H1 (cell line): Measurements from ENCODE around the gene CCDC40. TPM values are rescaled to one million over a fixed set of nuclear protein-coding genes. Genes with fewer than 3 reads are reported as not detected.

ENCODE experiments used
- CTCF ChIA-PET: fragments of 300-600 bp; sonication (Branson Sonifier 250); formaldehyde crosslinking; loops from one replicate; lab custom pipeline; 2021; ENCODE audit not compliant: partially characterized antibody; lab: Charles Lee
- POLR2A ChIA-PET: fragments of 300-600 bp; sonication (Branson Sonifier 250); formaldehyde crosslinking; loops from one replicate; lab custom pipeline; 2021; ENCODE audit warnings: inconsistent platforms; ENCODE audit not compliant: partially characterized antibody; lab: Charles Lee
- DNase-seq, 2 experiments: peaks; one replicate each; pipeline versions ENCODE4 v3.0.0 to v3.0.0-alpha.2; 2010 to 2022; ENCODE audit warnings: low spot score in 2 of 2, low read depth in 1 of 2, mixed read lengths in 1 of 2
- FAIRE-seq: peaks from 2 replicates; lab custom pipeline; 2011; peaks lifted over from hg19 to GRCh38; lab: Jason Lieb, UNC
- H2AFZ ChIP-seq: 2 replicates; pipeline ENCODE4 v1.8.1; 2012; ENCODE audit warnings: low read length, inconsistent platforms
- H2AK5ac ChIP-seq: 2 replicates; pipeline ENCODE4 v1.6.1; 2013; ENCODE audit warnings: low read depth, low read length
- H2BK120ac ChIP-seq: replicated peaks from 2 replicates; pipeline ENCODE3; 2013; ENCODE audit warnings: low read depth, low read length, inconsistent platforms
- H2BK12ac ChIP-seq: 2 replicates; pipeline ENCODE4 v1.6.1; 2013; ENCODE audit warnings: low read depth, low read length
- H2BK15ac ChIP-seq: 2 replicates; pipeline ENCODE4 v1.6.1; 2013; ENCODE audit warnings: low read length
- H2BK20ac ChIP-seq: 2 replicates; pipeline ENCODE4 v1.6.1; 2013; ENCODE audit warnings: low read length
- H2BK5ac ChIP-seq: 2 replicates; pipeline ENCODE4 v1.6.1; 2013; ENCODE audit warnings: low read depth, low read length
- H3K14ac ChIP-seq: 2 replicates; pipeline ENCODE4 v1.6.1; 2013; ENCODE audit warnings: inconsistent platforms; ENCODE audit not compliant: insufficient read length
- H3K18ac ChIP-seq: 2 replicates; pipeline ENCODE4 v1.6.1; 2013; ENCODE audit warnings: low read length; ENCODE audit errors: extremely low read depth
- H3K23ac ChIP-seq: 2 replicates; pipeline ENCODE4 v1.6.1; 2013; ENCODE audit warnings: inconsistent platforms; ENCODE audit not compliant: insufficient read length
- H3K23me2 ChIP-seq: 2 replicates; pipeline ENCODE4 v1.6.1; 2013; ENCODE audit warnings: low read depth, low read length
- H3K27ac ChIP-seq: 2 replicates; pipeline ENCODE4 v1.6.1; 2011; ENCODE audit warnings: low read depth, low read length, inconsistent platforms
- H3K27me3 ChIP-seq, 4 experiments: replicated peaks in 1 of 4; 1 replicate in 1 of 4; 2 replicates in 3 of 4; pipeline versions ENCODE4 v1.6.1 to v1.8.1; 2011 to 2013; ENCODE audit warnings: low read length in 3 of 4, mild to moderate bottlenecking in 3 of 4, inconsistent platforms in 2 of 4, mixed read lengths in 2 of 4, moderate library complexity in 1 of 4; ENCODE audit not compliant: control insufficient read depth in 3 of 4, insufficient read depth in 3 of 4; ENCODE audit errors: extremely low read depth in 1 of 4
- H3K36me3 ChIP-seq, 4 experiments: 2 replicates each; pipeline versions ENCODE4 v1.6.1 to v1.8.1; 2011 to 2013; ENCODE audit warnings: mild to moderate bottlenecking in 4 of 4, low read length in 3 of 4, moderate library complexity in 2 of 4, control low read depth in 1 of 4, inconsistent platforms in 1 of 4; ENCODE audit not compliant: insufficient read depth in 4 of 4, control insufficient read depth in 2 of 4
- H3K4ac ChIP-seq: replicated peaks from 2 replicates; pipeline ENCODE3; 2013; ENCODE audit warnings: low read length, low read depth, mixed read lengths, inconsistent platforms; ENCODE audit not compliant: insufficient read length
- H3K4me1 ChIP-seq, 4 experiments: replicated peaks in 1 of 4; 1 replicate in 1 of 4; 2 replicates in 3 of 4; pipeline versions ENCODE4 v1.6.1 to v1.8.1; 2011 to 2013; ENCODE audit warnings: low read length in 3 of 4, inconsistent platforms in 2 of 4, mixed read lengths in 1 of 4; ENCODE audit not compliant: insufficient read depth in 4 of 4, control insufficient read depth in 3 of 4
- H3K4me2 ChIP-seq, 2 experiments: 2 replicates each; pipeline versions ENCODE4 v1.6.1 to v1.8.1; 2011 to 2013; ENCODE audit warnings: low read depth in 2 of 2, low read length in 2 of 2, control low read depth in 1 of 2, inconsistent platforms in 1 of 2, mild to moderate bottlenecking in 1 of 2; ENCODE audit not compliant: insufficient read depth in 1 of 2
- H3K4me3 ChIP-seq, 4 experiments: fragments of 200-600, 300-600 bp in 1 of 4; sonication (generic), shearing (Covaris generic), sonication (Bioruptor Twin) in 1 of 4; 2 replicates each; pipeline versions ENCODE4 v1.5.1 to v1.8.1; 2011 to 2016; ENCODE audit warnings: low read length in 4 of 4, low read depth in 3 of 4, control low read depth in 2 of 4, inconsistent platforms in 2 of 4, mild to moderate bottlenecking in 2 of 4, mixed read lengths in 1 of 4, moderate library complexity in 1 of 4; ENCODE audit not compliant: insufficient read depth in 2 of 4; ENCODE audit errors: extremely low read depth in 1 of 4
- H3K56ac ChIP-seq: replicated peaks from 2 replicates; pipeline ENCODE3; 2013; ENCODE audit warnings: low read depth, mild to moderate bottlenecking, mixed read lengths, low read length, inconsistent platforms; ENCODE audit not compliant: insufficient read length
- H3K79me1 ChIP-seq: 2 replicates; pipeline ENCODE4 v1.6.1; 2013; ENCODE audit warnings: low read depth, low read length, control low read depth
- H3K79me2 ChIP-seq, 2 experiments: 2 replicates each; pipeline versions ENCODE4 v1.6.1 to v1.8.1; 2012 to 2013; ENCODE audit warnings: low read length in 2 of 2, mild to moderate bottlenecking in 2 of 2, inconsistent platforms in 1 of 2; ENCODE audit not compliant: insufficient read depth in 2 of 2, control insufficient read depth in 1 of 2
- H3K9ac ChIP-seq, 4 experiments: replicated peaks in 1 of 4; 1 replicate in 1 of 4; 2 replicates in 3 of 4; pipeline versions ENCODE4 v1.6.1 to v1.8.1; 2011 to 2013; ENCODE audit warnings: low read depth in 3 of 4, low read length in 3 of 4, control low read depth in 2 of 4, mild to moderate bottlenecking in 2 of 4, moderate library complexity in 2 of 4, inconsistent platforms in 1 of 4; ENCODE audit errors: extremely low read depth in 1 of 4
- H3K9me3 ChIP-seq, 2 experiments: 2 replicates each; pipeline versions ENCODE4 v1.6.1 to v1.8.1; 2012 to 2013; ENCODE audit warnings: mild to moderate bottlenecking in 2 of 2, moderate library complexity in 2 of 2, control low read depth in 1 of 2, inconsistent platforms in 1 of 2, low read depth in 1 of 2, low read length in 1 of 2, mixed read lengths in 1 of 2; ENCODE audit not compliant: insufficient read depth in 2 of 2
- H4K20me1 ChIP-seq, 2 experiments: replicated peaks in 1 of 2; 2 replicates each; pipeline versions ENCODE3 to v1.8.1; 2011 to 2013; ENCODE audit warnings: inconsistent platforms in 2 of 2, low read length in 2 of 2, mild to moderate bottlenecking in 1 of 2; ENCODE audit not compliant: insufficient read depth in 2 of 2, control insufficient read depth in 1 of 2
- H4K5ac ChIP-seq: 2 replicates; pipeline ENCODE4 v1.6.1; 2013; ENCODE audit warnings: low read length, low read depth, mixed read lengths, inconsistent platforms; ENCODE audit not compliant: insufficient read length
- H4K8ac ChIP-seq: 2 replicates; pipeline ENCODE4 v1.8.0; 2013; ENCODE audit warnings: mild to moderate bottlenecking, moderate library complexity, low read length, inconsistent platforms; ENCODE audit not compliant: insufficient read depth; ENCODE audit errors: extremely low read depth
- H4K91ac ChIP-seq: replicated peaks from 2 replicates; pipeline ENCODE3; 2013; ENCODE audit warnings: low read length, mixed read lengths, inconsistent platforms; ENCODE audit not compliant: insufficient read length
- ATF2 ChIP-seq: IDR thresholded peaks from 2 replicates; pipeline ENCODE4 v1.6.1; 2012; ENCODE audit warnings: low read length, inconsistent platforms
- CREB1 ChIP-seq: IDR thresholded peaks from 2 replicates; pipeline ENCODE4 v1.6.1; 2012; ENCODE audit warnings: inconsistent platforms
- HDAC2 ChIP-seq, 2 experiments: fragments of 300-600 bp in 1 of 2; sonication (generic) in 1 of 2; IDR thresholded peaks; 2 replicates each; pipeline ENCODE4 v1.6.1; 2011 to 2012; ENCODE audit warnings: low read depth in 2 of 2, low read length in 2 of 2, mild to moderate bottlenecking in 2 of 2, moderate library complexity in 2 of 2, borderline replicate concordance in 1 of 2, inconsistent platforms in 1 of 2
- WGBS, 2 experiments: shearing (Covaris generic) in 1 of 2; methylation state at CpG; one replicate each; pipeline versions ENCODE4 v1.1.6 to v1.1.7; 2013 to 2015; ENCODE audit warnings: low lambda C conversion rate in 2 of 2, mixed read lengths in 2 of 2, inconsistent platforms in 1 of 2, low coverage in 1 of 2, missing lambda C conversion rate in 1 of 2; ENCODE audit not compliant: insufficient replicate concordance in 2 of 2, insufficient coverage in 1 of 2, insufficient read length in 1 of 2; ENCODE audit errors: extremely low coverage in 1 of 2, missing lambda C conversion rate in 1 of 2; 5-methylcytosine and 5-hydroxymethylcytosine counted together
- polyA plus RNA-seq, 7 experiments: library from polyadenylated mRNA; depleted of rRNA in 3 of 7; stranded (reverse) in 5 of 7; unstranded in 2 of 7; fragments of >200 nt in 5 of 7; fragments of 200-250 nt in 2 of 7; gene quantifications; 1 replicate in 5 of 7; 2 replicates in 1 of 7; 4 replicates in 1 of 7; pipeline versions ENCODE4 v1.2.1 to v1.2.3, GENCODE V29; 2011 to 2013; ENCODE audit warnings: missing spikeins in 2 of 7, mixed read lengths in 2 of 7
- total RNA-seq: library from RNA; stranded (reverse); fragmentation: NEBNext Ultra II Directional; extraction: Animal tissue kit (Norgen Biotek cat#: 25700); gene quantifications from 2 replicates; pipeline ENCODE4 v1.2.1, GENCODE V29; 2021

Gene CCDC40
- total and polyA plus RNA-seq, 2 of the 8 experiments (the other 6 are each of a cell fraction or from before 2014, with no cell fraction given): 4.1 to 11.5 TPM

DNA sequence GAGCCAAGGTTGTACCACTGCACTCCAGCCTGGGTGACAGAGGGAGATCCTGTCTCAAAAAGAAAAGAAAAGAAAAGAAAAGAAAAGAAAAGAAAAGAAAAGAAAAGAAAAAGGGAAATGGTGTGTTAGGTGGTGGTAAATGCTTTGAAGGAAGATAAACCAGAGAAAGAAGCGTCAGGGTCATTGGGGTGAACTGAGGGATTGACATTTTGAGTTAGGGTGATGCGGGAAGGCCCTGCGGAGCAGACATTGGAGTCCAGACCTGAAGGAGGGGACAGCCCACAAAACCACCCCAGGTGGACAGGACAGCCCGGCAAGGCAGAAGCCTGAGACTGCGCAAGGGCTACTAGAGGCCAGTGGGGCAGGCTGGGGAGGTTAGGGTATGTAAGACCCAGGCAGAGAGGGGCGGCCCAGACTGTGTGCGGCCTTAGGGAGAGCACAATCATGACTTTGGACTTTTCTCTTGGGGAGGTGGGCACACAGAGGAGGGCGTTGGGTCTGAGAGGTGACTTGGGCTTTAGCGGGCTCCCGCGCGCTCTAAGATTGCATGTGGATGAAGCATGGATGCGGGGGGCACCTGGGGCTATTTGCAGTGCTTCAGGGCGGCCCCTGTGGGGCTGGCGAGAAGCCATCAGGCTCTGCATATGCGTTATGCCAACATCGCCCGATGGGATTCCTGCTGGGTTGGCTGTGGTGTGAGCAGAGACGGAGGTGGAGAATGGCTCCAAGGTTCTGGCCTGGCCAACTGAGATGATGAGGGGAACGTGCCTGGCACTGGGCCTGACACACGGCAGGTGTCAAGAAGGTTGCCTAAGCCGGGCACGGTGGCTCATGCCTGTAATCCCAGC lies 61.6 kb downstream of the CCDC40 start:
- Histone ChIP-seq H2BK120ac (no peak overlapping the region), H3K4ac (no peak overlapping the region), H3K27ac (no peak overlapping the region), H4K91ac (no peak overlapping the region), H3K18ac (no peak overlapping the region), H3K79me1 (no peaks in the 10 kb centered on the region), H2BK20ac (no peak overlapping the region), H3K56ac (no peak overlapping the region), H3K4me3 (no peak overlapping the region), H3K4me1 (peaks cover 0 to 7% (median 1%) of the 10 kb centered on the region in 4 experiments; a peak in 4 of 7 replicates), H2AFZ (no peak overlapping the region), H4K8ac (no peak overlapping the region), H3K23ac (no peak overlapping the region), H3K23me2 (peaks cover 8% of the 10 kb centered on the region; the same call in 1 of the 2 replicates), H4K5ac (no peak overlapping the region), H2BK15ac (no peak overlapping the region), H3K27me3 (peaks cover 0 to 9% (median 5%) of the 10 kb centered on the region in 4 experiments; a peak in 3 of 7 replicates), H2BK5ac (no peak overlapping the region), H2BK12ac (no peak overlapping the region), H3K9me3 (no peaks in the 10 kb centered on the region), H3K14ac (no peak overlapping the region), H3K9ac (no peak overlapping the region), H3K79me2 (no peaks in the 10 kb centered on the region), H4K20me1 (no peaks in the 10 kb centered on the region), H3K4me2 (no peak overlapping the region), H3K36me3 (no peaks in the 10 kb centered on the region), H2AK5ac (no peak overlapping the region)
- no peak for FAIRE-seq
- POLR2A ChIA-PET: no interaction called here
- no peak for DNase-seq
- CTCF ChIA-PET: interaction anchor here (1.0 to 1.5 kb wide), 5 partner anchors 11 to 44 kb away, joined by 3 to 4 read pairs (median 3); no protein-coding TSS in a partner anchor
- no peak for TF ChIP-seq ATF2
- TF ChIP-seq HDAC2 (IDR thresholded peaks at IDR 0.05; ENCODE audit: borderline replicate concordance in 1 of 2, low read depth in 2 of 2, low read length in 2 of 2): no peak
- no peak for TF ChIP-seq CREB1
- 94% methylated on average over 23 of the region's 23 CpGs; no CpG with 5 or more reads in 1 of the 2 experiments for WGBS, 2 experiments
